PC-3 (cell line): ENCODE measurements around the gene PPP1R16B. TPM values are rescaled to one million over a fixed set of nuclear protein-coding genes. Genes with fewer than 3 reads are reported as not detected.

Source experiments
- ATAC-seq: fragments of 200-7000 bp; cut with Tn5 transposase; 2 replicates; pipeline ENCODE4 v1.9.1; 2020; ENCODE audit warnings: mild to moderate bottlenecking, moderate library complexity
- BruUV-seq: library from RNA; stranded (reverse); fragments of 400-500 nt; replicated peaks from 2 replicates; lab custom pipeline; 2021; lab: Mats Ljungman, UMichigan
- CTCF ChIA-PET: fragments of 300-600 bp; sonication (Branson Sonifier 250); formaldehyde crosslinking; loops from one replicate; lab custom pipeline; 2022; ENCODE audit warnings: antibody characterized with exemption; lab: Charles Lee
- POLR2A ChIA-PET: fragments of 300-600 bp; sonication (Branson Sonifier 250); formaldehyde crosslinking; loops from one replicate; lab custom pipeline; 2022; ENCODE audit warnings: antibody characterized with exemption; ENCODE audit not compliant: unreplicated experiment; lab: Charles Lee
- DNase-seq: peaks from one replicate; pipeline ENCODE4 v3.0.0-alpha.2; 2015
- H2AFZ ChIP-seq: fragments of 300-600 bp; sonication (generic); 2 replicates; pipeline ENCODE4 v1.6.0; 2016; ENCODE audit warnings: antibody characterized with exemption, low read length
- H3F3A ChIP-seq: fragments of 300-600 bp; sonication (generic); one replicate; pipeline ENCODE4 v1.6.0; 2017; ENCODE audit warnings: antibody characterized with exemption, low read length, control low read depth, mild to moderate bottlenecking; ENCODE audit not compliant: unreplicated experiment
- H3K27ac ChIP-seq: fragments of 300-600 bp; sonication (generic); 2 replicates; pipeline ENCODE4 v1.5.1; 2016; ENCODE audit warnings: mild to moderate bottlenecking, low read length
- H3K27me3 ChIP-seq: fragments of 300-600 bp; sonication (generic); 2 replicates; pipeline ENCODE4 v1.6.1; 2016; ENCODE audit warnings: low read length, mixed read lengths
- H3K36me3 ChIP-seq: fragments of 300-600 bp; sonication (generic); 2 replicates; pipeline ENCODE4 v1.6.1; 2016; ENCODE audit warnings: low read depth, mixed run types, low read length, mixed read lengths
- H3K4me1 ChIP-seq: fragments of 300-600 bp; sonication (generic); 2 replicates; pipeline ENCODE4 v1.5.1; 2016; ENCODE audit warnings: low read length; ENCODE audit not compliant: insufficient read depth
- H3K4me2 ChIP-seq: fragments of 300-600 bp; sonication (generic); 2 replicates; pipeline ENCODE4 v1.6.0; 2016; ENCODE audit warnings: low read length
- H3K4me3 ChIP-seq: fragments of 300-600 bp; sonication (generic); 2 replicates; pipeline ENCODE4 v1.5.1; 2016; ENCODE audit warnings: mild to moderate bottlenecking, low read length, mixed read lengths
- H3K79me2 ChIP-seq: fragments of 300-600 bp; sonication (generic); 2 replicates; pipeline ENCODE4 v1.6.1; 2017; ENCODE audit warnings: low read length, mixed read lengths
- H3K9ac ChIP-seq: fragments of 300-600 bp; sonication (generic); 2 replicates; pipeline ENCODE4 v1.6.0; 2016; ENCODE audit warnings: mild to moderate bottlenecking, low read length
- H3K9me2 ChIP-seq: fragments of 300-600 bp; sonication (generic); replicated peaks from 2 replicates; pipeline ENCODE4 v1.6.1; 2016; ENCODE audit warnings: mixed run types, low read length, mixed read lengths
- H3K9me3 ChIP-seq: fragments of 300-600 bp; sonication (generic); 2 replicates; pipeline ENCODE4 v1.6.1; 2016; ENCODE audit warnings: low read length, mixed read lengths
- H4K20me1 ChIP-seq: fragments of 300-600 bp; sonication (generic); 2 replicates; pipeline ENCODE4 v1.6.1; 2016; ENCODE audit warnings: low read length, mixed read lengths
- CTCF ChIP-seq: fragments of 300-600 bp; sonication (generic); conservative IDR thresholded peaks from 2 replicates; pipeline ENCODE4 v1.5.1; 2017; ENCODE audit warnings: antibody characterized with exemption, low read depth, mild to moderate bottlenecking, low read length
- EZH2 ChIP-seq: fragments of 300-600 bp; sonication (generic); IDR thresholded peaks from one replicate; pipeline ENCODE4 v1.6.1; 2017; ENCODE audit warnings: antibody characterized with exemption, mild to moderate bottlenecking, low read length; ENCODE audit not compliant: unreplicated experiment
- EZH2phosphoT487 ChIP-seq: fragments of 300-600 bp; sonication (generic); IDR thresholded peaks from 2 replicates; pipeline ENCODE4 v1.6.1; 2018; ENCODE audit warnings: mild to moderate bottlenecking, antibody characterized with exemption, low read length, borderline replicate concordance
- intact Hi-C: fragments of 100-400 bp; cut with micrococcal nuclease; formaldehyde crosslinking; loops from 2 replicates; pipeline ENCODE4 v1.9.0; 2023
- total RNA-seq: library from RNA; depleted of rRNA; stranded (reverse); fragments of >200 nt; gene quantifications from 2 replicates; pipeline ENCODE4 v1.2.3, GENCODE V29; 2014

PPP1R16B gene
- total RNA-seq, 1 experiment from 2014 or later, result 0.04 TPM

- no peak overlapping the region for H2AFZ ChIP-seq
- H3K4me3 ChIP-seq, result no peak overlapping the region
- no peaks in the 10 kb centered on the region for H4K20me1 ChIP-seq
- no peaks in the 10 kb centered on the region for H3K36me3 ChIP-seq
- no peak for TF ChIP-seq EZH2phosphoT487
- TF ChIP-seq EZH2, result no peak
- TF ChIP-seq CTCF, result no peak
- H3K9me3 ChIP-seq, result no peaks in the 10 kb centered on the region
- no peaks in the 10 kb centered on the region for H3K27me3 ChIP-seq
- ChIA-PET POLR2A (no interaction called here), CTCF (no interaction called here)
- H3K4me2 ChIP-seq, result no peak overlapping the region
- no peak overlapping the region for H3K9ac ChIP-seq
- no peaks in the 10 kb centered on the region for H3F3A ChIP-seq
- intact Hi-C loops, result no loop called here
- no TSS peak for BruUV-seq
- no peaks in the 10 kb centered on the region for H3K79me2 ChIP-seq
- no peaks in the 10 kb centered on the region for H3K4me1 ChIP-seq
- H3K9me2 ChIP-seq, result no peaks in the 10 kb centered on the region
- H3K27ac ChIP-seq, result no peak overlapping the region
- no peak for ATAC-seq
- no peak for DNase-seq
These were observed 7.2 kb upstream of the PPP1R16B start for GRCh38 chr20:38798266-38798665.

GRCh38 chr20:38799203-38799602 is 6.3 kb upstream of the PPP1R16B start:
- no peaks in the 10 kb centered on the region for H3K36me3 ChIP-seq
- no peak overlapping the region for H3K4me2 ChIP-seq
- no peaks in the 10 kb centered on the region for H4K20me1 ChIP-seq
- no peak overlapping the region for H3K27ac ChIP-seq
- H3F3A ChIP-seq, result no peaks in the 10 kb centered on the region
- H3K4me1 ChIP-seq, result no peaks in the 10 kb centered on the region
- no peaks in the 10 kb centered on the region for H3K27me3 ChIP-seq
- no peak for DNase-seq
- TF ChIP-seq EZH2, result no peak
- no peak for TF ChIP-seq EZH2phosphoT487
- TF ChIP-seq CTCF, result no peak
- ATAC-seq, result no peak
- intact Hi-C loops, result no loop called here
- no peak overlapping the region for H3K4me3 ChIP-seq
- no peaks in the 10 kb centered on the region for H3K79me2 ChIP-seq
- H3K9me3 ChIP-seq, result no peaks in the 10 kb centered on the region
- no peak overlapping the region for H2AFZ ChIP-seq
- ChIA-PET CTCF (no interaction called here), POLR2A (interaction anchor here (0.6 kb wide), 1 partner anchor 35 kb away, joined by 4 read pairs; no protein-coding TSS in a partner anchor)
- no TSS peak for BruUV-seq
- no peak overlapping the region for H3K9ac ChIP-seq
- H3K9me2 ChIP-seq, result no peaks in the 10 kb centered on the region

- ChIA-PET POLR2A (no interaction called here), CTCF (no interaction called here)
- no peaks in the 10 kb centered on the region for H3F3A ChIP-seq
- peaks cover 12% of the 10 kb centered on the region for H3K27me3 ChIP-seq
- TF ChIP-seq CTCF (no peak), EZH2 (no peak), EZH2phosphoT487 (no peak)
- H3K27ac ChIP-seq, result no peak overlapping the region
- H3K4me1 ChIP-seq, result peaks cover 3% of the 10 kb centered on the region; the same call in 1 of the 2 replicates
- DNase-seq (no peak), ATAC-seq (no peak)
- BruUV-seq, result no TSS peak
- H4K20me1 ChIP-seq, result no peaks in the 10 kb centered on the region
- no peak overlapping the region for H3K4me3 ChIP-seq
- intact Hi-C loops, result no loop called here
- no peaks in the 10 kb centered on the region for H3K9me2 ChIP-seq
- H3K36me3 ChIP-seq, result no peaks in the 10 kb centered on the region
- no peaks in the 10 kb centered on the region for H3K9me3 ChIP-seq
- no peak overlapping the region for H3K9ac ChIP-seq
- no peaks in the 10 kb centered on the region for H3K79me2 ChIP-seq
- no peak overlapping the region for H3K4me2 ChIP-seq
- H2AFZ ChIP-seq, result no peak overlapping the region
These were observed 4.6 kb upstream of the PPP1R16B start for GRCh38 chr20:38800882-38801281.
